HTR-8/SVneo (cell line): ENCODE data around the gene INAFM1.

Experiments
- DNase-seq: peaks from one replicate; pipeline ENCODE4 v3.0.0; 2011; ENCODE audit warnings: low spot score, mixed read lengths; ENCODE audit not compliant: insufficient read length
- FAIRE-seq: peaks from 2 replicates; lab custom pipeline; 2011; peaks lifted over from hg19 to GRCh38; lab: Jason Lieb, UNC

The INAFM1 gene

GRCh38 chr19:47274071-47274890, at the start of gene INAFM1:
INAFM1 (plus strand) TSS chr19:47274885; CDS start chr19:47274920, 35 bp downstream.
- DNase-seq (peak; percentile 92), FAIRE-seq (peak; percentile 92)

DNA sequence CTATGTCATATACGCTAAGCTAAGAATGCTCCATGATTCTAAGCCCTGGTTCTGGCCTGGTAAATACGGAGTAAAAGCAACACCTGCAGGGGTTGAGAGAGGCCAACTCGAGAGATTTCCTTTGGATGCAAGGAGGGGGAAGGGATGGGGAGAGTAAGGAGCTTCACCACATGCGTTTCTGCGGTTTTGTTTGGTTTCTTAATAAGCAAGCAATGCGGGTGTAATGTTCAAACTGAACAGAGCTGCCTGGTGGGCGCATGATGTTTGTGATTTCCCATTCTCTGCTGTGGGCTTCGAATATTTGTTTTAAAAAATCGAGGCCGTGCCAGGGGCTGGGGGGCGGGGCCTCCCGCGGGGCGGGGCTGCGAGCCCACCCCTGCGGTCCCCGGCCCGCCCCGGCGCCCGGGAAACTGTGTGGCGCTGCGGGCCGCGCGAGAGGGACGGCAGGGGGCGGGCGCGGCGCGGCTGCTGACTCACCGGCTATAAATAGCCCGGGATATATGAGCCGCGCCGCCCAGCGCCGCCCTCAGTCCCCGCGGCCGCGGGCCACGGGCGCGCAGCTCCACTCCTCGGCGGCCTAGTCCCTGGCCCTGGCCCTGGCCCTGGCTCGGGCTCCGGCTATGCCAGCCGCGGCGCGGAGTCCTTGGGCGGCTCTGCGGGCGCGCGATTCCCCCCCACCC, 48.8 kb upstream of the INAFM1 start:
- FAIRE-seq (peak; percentile 64), DNase-seq (peak; percentile 83)

GRCh38 chr19:47226426-47227351, 48.0 kb upstream of the INAFM1 start:
- peak; percentile 61 for DNase-seq
- FAIRE-seq = no peak

DNA sequence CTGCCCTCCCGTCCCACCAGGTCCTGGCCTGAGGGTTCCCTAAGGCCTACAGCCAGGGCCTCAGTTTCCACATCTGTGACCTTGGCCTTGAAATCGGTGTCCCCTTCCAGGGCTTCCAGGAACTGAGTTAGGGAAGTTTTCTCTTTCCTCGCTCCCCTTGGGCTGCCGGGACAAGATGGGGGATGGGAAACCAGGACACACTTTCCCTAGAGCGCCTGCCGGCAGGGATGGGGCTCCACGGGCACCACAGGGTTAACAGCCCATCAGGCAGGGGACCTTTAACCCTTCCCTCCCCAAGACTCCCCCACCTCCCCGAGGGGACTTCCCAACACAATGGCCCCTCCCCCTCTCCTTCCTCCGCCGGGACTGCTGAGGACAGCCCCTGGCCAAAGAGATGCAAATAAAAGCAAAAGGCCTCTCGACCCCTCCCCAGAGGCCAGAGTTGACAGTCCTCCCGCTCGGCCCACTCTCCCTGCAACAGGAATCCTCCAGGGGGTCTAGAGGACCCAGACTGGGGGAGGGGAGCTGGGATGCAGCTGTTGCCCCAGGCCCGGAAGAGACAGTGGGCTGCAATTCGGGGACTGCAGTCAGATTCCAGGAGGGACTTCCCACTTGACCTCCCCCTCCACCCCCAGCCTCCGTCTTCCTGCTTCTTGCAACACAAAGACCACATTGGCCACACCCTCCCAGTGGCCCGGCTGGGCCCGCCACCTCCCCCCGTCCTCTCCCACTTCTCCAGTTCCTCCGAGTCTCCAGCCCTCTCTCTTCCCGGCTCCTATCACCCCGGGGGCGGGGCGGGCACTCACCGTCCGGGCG, 47.1 kb upstream of the INAFM1 start:
- peak; percentile 40 for FAIRE-seq
- peak; percentile 86 for DNase-seq

GRCh38 chr19:47228168-47228936, 46.3 kb upstream of the INAFM1 start:
- FAIRE-seq = no peak
- peak; percentile 64 for DNase-seq

DNA sequence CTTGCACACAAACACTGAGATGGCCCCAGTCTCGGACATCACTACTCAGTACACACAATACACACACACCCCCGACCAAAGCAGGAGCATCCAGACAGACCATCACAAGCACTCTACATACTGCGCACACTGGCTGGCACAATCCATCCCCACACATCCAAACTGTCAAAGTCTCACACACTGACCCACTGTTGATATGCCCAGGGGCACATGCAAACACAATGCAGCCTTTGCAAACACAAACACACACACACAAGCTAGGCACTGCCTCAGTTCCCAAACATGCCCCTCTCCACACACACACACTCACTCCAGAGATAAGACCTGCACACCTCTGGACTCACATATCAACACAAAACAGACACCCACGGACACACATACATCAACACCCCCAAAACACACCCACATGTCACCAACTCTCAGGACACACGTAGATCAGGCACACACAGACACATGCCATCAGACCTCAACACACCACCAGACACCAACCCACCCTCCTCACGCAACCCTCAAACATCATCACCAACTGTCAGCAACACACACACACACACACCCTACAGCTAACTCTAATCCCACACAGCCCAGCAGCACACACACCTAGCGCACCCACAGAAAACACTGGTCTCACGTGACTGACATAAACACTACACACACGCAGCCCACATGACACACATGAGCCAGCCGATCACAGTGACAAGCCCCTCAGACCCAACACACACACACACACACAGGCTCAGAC, 45.6 kb upstream of the INAFM1 start:
- DNase-seq (no peak), FAIRE-seq (peak; percentile 38)

DNA sequence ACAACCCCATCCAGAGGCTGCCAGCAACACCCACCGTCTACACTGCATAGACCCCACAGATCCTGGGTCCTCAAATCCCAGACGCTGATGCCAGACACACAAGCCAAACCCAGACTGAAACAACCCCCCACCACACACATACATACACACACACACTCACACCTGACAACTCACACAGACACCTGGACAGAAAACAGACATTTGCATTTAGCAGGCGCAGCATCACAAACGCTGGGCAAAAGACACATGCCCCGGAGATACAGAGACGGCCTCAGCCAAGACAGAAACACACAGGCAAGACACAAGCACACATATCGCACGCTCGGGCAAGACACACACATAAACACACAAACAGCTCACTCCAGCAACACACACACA, 45.0 kb upstream of the INAFM1 start:
- FAIRE-seq = no peak
- DNase-seq = no peak

DNA sequence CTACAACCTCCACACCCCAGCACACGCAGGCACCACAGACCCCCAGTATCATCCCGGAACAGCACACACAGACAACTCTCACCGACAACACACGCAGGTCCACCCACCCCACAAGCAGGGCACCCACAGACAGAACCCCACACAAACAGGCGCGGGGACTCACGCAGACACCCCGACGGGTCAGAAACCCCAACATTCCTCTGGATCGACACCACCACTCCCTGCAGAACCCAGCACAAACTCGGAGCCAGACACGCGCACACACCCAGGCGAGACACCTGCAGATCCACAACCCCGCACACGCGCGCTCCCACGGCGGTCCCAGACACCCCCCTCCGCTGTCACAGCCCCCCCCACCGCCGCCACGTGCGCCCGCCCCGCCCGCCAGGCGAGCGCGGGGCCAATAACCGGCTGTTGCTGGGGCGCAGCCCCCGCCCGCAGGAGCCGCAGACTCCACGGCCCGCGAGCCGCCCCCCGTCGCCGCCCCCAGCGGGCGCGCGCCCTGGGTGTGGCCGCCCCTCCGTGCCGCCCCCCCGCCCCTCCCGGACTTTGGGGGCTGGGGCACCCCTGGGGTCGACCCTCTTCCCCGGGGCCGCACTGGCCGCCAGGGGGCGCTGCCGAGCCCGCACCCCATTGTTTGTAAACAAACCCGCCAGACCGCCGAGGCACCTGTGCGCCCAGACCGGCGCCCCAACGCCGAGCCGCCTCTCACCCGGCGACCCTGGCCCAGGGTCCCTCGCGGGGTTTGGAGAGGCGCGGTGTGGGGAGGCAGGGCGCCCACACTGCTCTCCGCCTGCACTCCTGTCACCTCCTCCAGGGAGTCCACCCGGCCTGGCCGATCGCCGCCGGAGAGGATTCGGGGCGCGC, 44.4 kb upstream of the INAFM1 start:
- FAIRE-seq = no peak
- DNase-seq = no peak

DNA sequence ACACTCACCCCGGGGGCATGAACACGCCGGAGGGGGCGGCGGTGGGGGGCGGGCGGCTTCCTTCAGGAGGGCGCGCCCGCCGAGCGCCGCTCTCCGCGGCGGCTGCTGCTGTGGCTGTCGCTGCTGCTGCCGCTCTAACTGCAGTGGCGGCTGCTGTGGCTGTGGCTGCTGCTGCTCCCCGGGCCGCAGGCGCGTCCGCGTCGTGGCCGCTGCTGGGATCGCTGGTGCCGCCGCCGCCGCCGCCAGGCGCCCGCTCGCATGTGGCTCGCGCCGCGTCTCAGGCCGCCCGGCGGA, 43.8 kb upstream of the INAFM1 start, which contains the start of gene BBC3:
Gene BBC3 (minus strand): TSS at position 279 of the 294 bp plus-strand sequence. CDS start 2,768 bp downstream, outside the sequence.
- FAIRE-seq (no peak), DNase-seq (no peak)

GRCh38 chr19:47231215-47232054, 43.2 kb upstream of the INAFM1 start:
- FAIRE-seq (no peak), DNase-seq (peak; percentile 69)

GRCh38 chr19:47232422-47233211, 42.1 kb upstream of the INAFM1 start:
- FAIRE-seq = peak; percentile 26

GRCh38 chr19:47236072-47236675, 38.5 kb upstream of the INAFM1 start:
- DNase-seq (no peak), FAIRE-seq (no peak)

More at GRCh38 chr19:47232422-47233211, 42.1 kb upstream of the INAFM1 start:
- DNase-seq = no peak

- DNase-seq (no peak), FAIRE-seq (no peak)
Observed at GRCh38 chr19:47239152-47239551, 35.5 kb upstream of the INAFM1 start.

DNA sequence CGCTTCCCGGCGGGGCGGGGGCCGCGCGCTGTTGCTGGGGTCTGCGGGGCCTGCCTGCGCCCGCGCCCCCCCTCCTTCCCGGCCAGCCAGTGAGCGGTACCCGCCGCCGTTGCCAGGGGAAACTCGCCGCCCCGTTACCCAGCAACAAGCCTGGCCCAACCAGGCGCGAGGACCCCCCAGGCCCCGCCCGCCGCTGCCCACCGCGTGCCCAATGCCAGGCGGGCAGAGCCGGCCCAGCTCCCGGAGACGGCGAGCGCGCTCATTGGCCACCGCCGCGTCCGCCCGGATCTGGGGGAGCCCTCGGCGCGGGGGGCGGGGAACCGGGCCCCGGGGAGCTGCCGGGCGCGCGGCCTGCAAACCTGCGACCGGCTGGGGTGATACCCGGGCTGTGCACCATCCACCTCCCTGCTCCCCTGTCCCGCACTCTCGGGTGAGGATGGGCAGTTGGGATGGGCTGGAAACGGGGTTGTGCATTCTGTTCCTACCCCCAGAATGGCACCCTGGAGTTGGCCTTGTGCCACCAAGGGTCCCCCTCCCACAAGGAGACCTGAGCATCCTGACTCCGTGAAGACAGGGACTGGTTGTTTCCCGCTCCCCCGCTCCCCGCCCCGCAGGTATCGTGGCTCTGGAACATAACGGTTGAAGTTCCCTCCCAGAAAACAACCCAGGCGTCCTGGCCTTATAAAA, 34.9 kb upstream of the INAFM1 start:
- DNase-seq (peak; percentile 76), FAIRE-seq (peak; percentile 85)

GRCh38 chr19:47240556-47240955, 34.1 kb upstream of the INAFM1 start:
- DNase-seq = no peak
- no peak for FAIRE-seq
